Cardiac muscle cell (in vitro differentiated cells and primary cell): Measurements from ENCODE around the gene CRACR2A. TPM values are rescaled to one million over a fixed set of nuclear protein-coding genes. Genes with fewer than 3 reads are reported as not detected.

Experiments
- DNase-seq, 2 donors: peaks; one replicate each; pipeline versions ENCODE4 v3.0.0 to v3.0.0-alpha.2; 2010 to 2017; ENCODE audit warnings: low read depth in 1 of 2, low spot score in 1 of 2
- H3K27ac ChIP-seq: fragments of 200-600 bp; sonication (generic); 2 replicates; pipeline ENCODE4 v1.5.1; 2016
- H3K27me3 ChIP-seq: fragments of 200-600 bp; sonication (generic); 2 replicates; pipeline ENCODE4 v1.6.0; 2016; ENCODE audit warnings: control low read depth
- H3K36me3 ChIP-seq: fragments of 200-600 bp; sonication (generic); 2 replicates; pipeline ENCODE4 v1.5.1; 2016; ENCODE audit warnings: control low read depth
- H3K4me1 ChIP-seq: fragments of 200-600 bp; sonication (generic); 2 replicates; pipeline ENCODE4 v1.8.1; 2017; ENCODE audit warnings: low read depth, mild to moderate bottlenecking, mixed run types
- H3K4me3 ChIP-seq: fragments of 200-600 bp; sonication (generic); 2 replicates; pipeline ENCODE4 v1.5.1; 2016; ENCODE audit warnings: mild to moderate bottlenecking
- H3K9me3 ChIP-seq: fragments of 200-600 bp; sonication (generic); 2 replicates; pipeline ENCODE4 v1.5.1; 2017; ENCODE audit warnings: low read depth, mild to moderate bottlenecking, control low read depth
- CTCF ChIP-seq: IDR thresholded peaks from 2 replicates; pipeline ENCODE4 v1.5.1; 2012; ENCODE audit warnings: low read depth, mild to moderate bottlenecking, low read length
- polyA plus RNA-seq: library from polyadenylated mRNA; unstranded; fragments of >200 nt; fragmentation: Nextera tagmentation; extraction: Ambion mirVana; gene quantifications from 2 replicates; pipeline ENCODE4 v1.2.1, GENCODE V29; 2016
- total RNA-seq: library from RNA; depleted of rRNA; stranded (reverse); fragments of >200 nt; gene quantifications from 2 replicates; pipeline ENCODE4 v1.2.3, GENCODE V29; 2016

CRACR2A gene
- total and polyA plus RNA-seq, 2 experiments from 2014 or later: 1.3 TPM; not detected in 1

DNA sequence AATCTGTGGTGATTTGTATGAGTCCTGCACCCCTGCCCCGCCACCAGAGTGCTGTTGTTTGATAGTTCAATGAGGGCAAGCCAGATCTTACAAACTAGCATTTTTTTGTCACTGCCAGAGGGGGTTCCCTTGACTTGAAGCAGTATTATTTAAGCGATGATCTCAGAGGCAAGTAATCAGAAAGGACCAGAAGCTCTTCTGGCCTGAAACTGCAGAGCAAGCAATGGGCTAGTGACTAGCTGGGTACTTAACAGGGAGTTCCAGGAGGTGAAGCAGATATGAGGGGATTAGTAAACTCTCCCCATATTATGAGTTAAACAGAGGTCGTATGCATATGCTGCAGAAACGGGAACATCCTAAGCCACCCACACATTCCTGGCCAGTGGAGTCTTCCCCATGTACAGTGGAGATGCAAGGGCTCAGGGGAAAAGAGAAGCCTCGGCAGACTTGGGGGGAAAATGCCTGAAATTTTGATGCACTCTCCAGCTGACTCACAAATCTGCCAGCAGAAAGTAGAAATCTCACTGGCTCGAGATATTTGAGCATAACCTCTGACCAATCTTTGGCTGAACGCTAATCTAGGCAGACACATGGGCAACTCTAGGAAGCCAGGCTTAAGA, 8.3 kb upstream of the CRACR2A start:
- no peaks in the 10 kb centered on the region for H3K4me1 ChIP-seq
- H3K36me3 ChIP-seq: no peaks in the 10 kb centered on the region
- H3K4me3 ChIP-seq: no peak overlapping the region
- no peaks in the 10 kb centered on the region for H3K9me3 ChIP-seq
- H3K27ac ChIP-seq: no peak overlapping the region
- no peak for TF ChIP-seq CTCF
- DNase-seq: peak in 1 of 2 donors; percentile 38
- H3K27me3 ChIP-seq: no peaks in the 10 kb centered on the region

GRCh38 chr12:3759878-3760277, 7.0 kb upstream of the CRACR2A start:
- Histone ChIP-seq H3K4me3 (no peak overlapping the region), H3K9me3 (no peaks in the 10 kb centered on the region), H3K36me3 (no peaks in the 10 kb centered on the region), H3K27me3 (no peaks in the 10 kb centered on the region), H3K4me1 (no peaks in the 10 kb centered on the region), H3K27ac (no peak overlapping the region)
- no peak for TF ChIP-seq CTCF
- DNase-seq: no peak

- no peak overlapping the region for H3K27ac ChIP-seq
- H3K9me3 ChIP-seq: no peaks in the 10 kb centered on the region
- DNase-seq: no peak
- H3K4me3 ChIP-seq: no peak overlapping the region
- peaks cover 12% of the 10 kb centered on the region for H3K27me3 ChIP-seq
- no peak for TF ChIP-seq CTCF
- H3K36me3 ChIP-seq: no peaks in the 10 kb centered on the region
- no peaks in the 10 kb centered on the region for H3K4me1 ChIP-seq
These were observed 4.4 kb upstream of the CRACR2A start for GRCh38 chr12:3757261-3757660.

GRCh38 chr12:3755898-3756297, 3.0 kb upstream of the CRACR2A start:
- no peaks in the 10 kb centered on the region for H3K36me3 ChIP-seq
- H3K4me3 ChIP-seq: no peak overlapping the region

GRCh38 chr12:3753544-3754284, 805 bp upstream of the CRACR2A start:
- Histone ChIP-seq H3K27me3 (peaks cover 21% of the 10 kb centered on the region), H3K9me3 (no peaks in the 10 kb centered on the region), H3K36me3 (no peaks in the 10 kb centered on the region), H3K4me1 (no peaks in the 10 kb centered on the region), H3K27ac (no peak overlapping the region), H3K4me3 (no peak overlapping the region)
- TF ChIP-seq CTCF: no peak
- DNase-seq: peak in 1 of 2 donors; percentile 59

More at GRCh38 chr12:3755898-3756297, 3.0 kb upstream of the CRACR2A start:
- H3K9me3 ChIP-seq: no peaks in the 10 kb centered on the region
- TF ChIP-seq CTCF: no peak
- H3K27me3 ChIP-seq: peaks cover 18% of the 10 kb centered on the region
- no peaks in the 10 kb centered on the region for H3K4me1 ChIP-seq
- no peak for DNase-seq
- H3K27ac ChIP-seq: no peak overlapping the region
